ENCODE data around the gene GORASP1. TPM values are rescaled to one million over a fixed set of nuclear protein-coding genes. Genes with fewer than 3 reads are reported as not detected.

GORASP1 gene
- total RNA-seq, 4 donors from 2014 or later = 34.3 to 81.9 (median 38.5) TPM

GRCh38 chr3:39124876-39125840, 17.7 kb upstream of the GORASP1 start:
- Histone ChIP-seq H3K27ac (no peak overlapping the region), H3K36me3 (no peaks in the 10 kb centered on the region), H3K4me1 (no peaks in the 10 kb centered on the region), H3K9me3 (no peaks in the 10 kb centered on the region), H3K4me3 (no peak overlapping the region), H3K27me3 (no peaks in the 10 kb centered on the region)
- intact Hi-C loops (cut with DNase I; ENCODE audit: low total_unique reads) = loop anchor here (5.0 kb wide), 1 partner anchor 82 kb away; no protein-coding TSS in a partner anchor
- TF ChIP-seq POLR2A (IDR thresholded peaks at IDR 0.05) (no peak), CTCF (IDR thresholded peaks at IDR 0.05 in 4 of 5, conservative IDR thresholded peaks at IDR 0.05 in 1 of 5) (peak in 2 of 5 experiments; percentile 16 to 47)
- DNase-seq (no peak), ATAC-seq (no peak)
- in situ Hi-C loops (cut with MboI; ENCODE audit: low sequenced_read_pairs in 4 of 4) = loop anchor here (5.0 to 10.0 kb wide), 4 partner anchors 150 to 167 kb away; partner anchors contain the start of gene CX3CR1 (in 1 of the 4)

- DNase-seq (no peak), ATAC-seq (no peak)
- no peak overlapping the region for H3K4me3 ChIP-seq
- no peak overlapping the region for H3K27ac ChIP-seq
- in situ Hi-C loops (cut with MboI; ENCODE audit: low sequenced_read_pairs in 4 of 4) (loop anchor here in 1 of 4 donors (10.0 kb wide), 1 partner anchor 152 kb away; no protein-coding TSS in a partner anchor), intact Hi-C loops (cut with DNase I; ENCODE audit: low total_unique reads) (no loop called here)
- no peaks in the 10 kb centered on the region for H3K27me3 ChIP-seq
- no peaks in the 10 kb centered on the region for H3K9me3 ChIP-seq
- no peaks in the 10 kb centered on the region for H3K36me3 ChIP-seq
- H3K4me1 ChIP-seq = no peaks in the 10 kb centered on the region
- TF ChIP-seq CTCF (IDR thresholded peaks at IDR 0.05 in 4 of 5, conservative IDR thresholded peaks at IDR 0.05 in 1 of 5) = no peak
- no peak for TF ChIP-seq POLR2A (IDR thresholded peaks at IDR 0.05)
These were observed 15.4 kb upstream of the GORASP1 start for GRCh38 chr3:39122813-39123212.

DNA sequence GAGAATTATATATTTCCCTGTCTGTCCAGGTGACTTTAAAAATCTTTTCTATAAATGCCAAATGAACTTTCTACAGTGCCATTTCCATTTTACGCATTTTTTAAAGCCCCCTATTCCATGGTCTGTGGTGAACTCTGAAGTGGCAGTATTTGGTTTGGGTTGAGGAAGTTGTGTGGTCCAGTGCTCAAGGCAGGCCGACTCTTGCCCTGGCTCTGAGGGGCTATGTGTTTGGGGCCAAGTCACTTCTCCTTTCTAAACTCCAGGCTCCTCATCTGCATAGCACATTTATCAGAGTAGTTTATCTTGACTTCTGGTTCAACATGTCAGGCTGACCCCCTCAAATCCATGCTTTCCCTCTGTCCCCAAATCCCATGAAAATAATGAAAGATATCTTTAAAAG, 14.2 kb upstream of the GORASP1 start:
- Histone ChIP-seq H3K36me3 (no peaks in the 10 kb centered on the region), H3K27ac (no peak overlapping the region), H3K4me1 (no peaks in the 10 kb centered on the region), H3K27me3 (no peaks in the 10 kb centered on the region), H3K9me3 (no peaks in the 10 kb centered on the region), H3K4me3 (no peak overlapping the region)
- ATAC-seq = no peak
- no peak for TF ChIP-seq CTCF (IDR thresholded peaks at IDR 0.05 in 4 of 5, conservative IDR thresholded peaks at IDR 0.05 in 1 of 5)
- no peak for TF ChIP-seq POLR2A (IDR thresholded peaks at IDR 0.05)
- no peak for DNase-seq
- in situ Hi-C loops (cut with MboI; ENCODE audit: low sequenced_read_pairs in 4 of 4) (loop anchor here in 1 of 4 donors (10.0 kb wide), 1 partner anchor 153 kb away; no protein-coding TSS in a partner anchor), intact Hi-C loops (cut with DNase I; ENCODE audit: low total_unique reads) (no loop called here)

GRCh38 chr3:39118931-39119660, 11.7 kb upstream of the GORASP1 start:
- TF ChIP-seq CTCF (IDR thresholded peaks at IDR 0.05 in 4 of 5, conservative IDR thresholded peaks at IDR 0.05 in 1 of 5) = no peak
- TF ChIP-seq POLR2A (IDR thresholded peaks at IDR 0.05) = no peak
- Histone ChIP-seq H3K4me1 (no peaks in the 10 kb centered on the region), H3K9me3 (no peaks in the 10 kb centered on the region), H3K27me3 (no peaks in the 10 kb centered on the region), H3K27ac (no peak overlapping the region), H3K4me3 (no peak overlapping the region), H3K36me3 (no peaks in the 10 kb centered on the region)
- DNase-seq (no peak), ATAC-seq (no peak)
- intact Hi-C loops (cut with DNase I; ENCODE audit: low total_unique reads) (no loop called here), in situ Hi-C loops (cut with MboI; ENCODE audit: low sequenced_read_pairs in 4 of 4) (no loop called here)

Measured in gastrocnemius medialis (tissue), 4 donors.